ENCODE results near the gene CASR.

Gene CASR

DNA sequence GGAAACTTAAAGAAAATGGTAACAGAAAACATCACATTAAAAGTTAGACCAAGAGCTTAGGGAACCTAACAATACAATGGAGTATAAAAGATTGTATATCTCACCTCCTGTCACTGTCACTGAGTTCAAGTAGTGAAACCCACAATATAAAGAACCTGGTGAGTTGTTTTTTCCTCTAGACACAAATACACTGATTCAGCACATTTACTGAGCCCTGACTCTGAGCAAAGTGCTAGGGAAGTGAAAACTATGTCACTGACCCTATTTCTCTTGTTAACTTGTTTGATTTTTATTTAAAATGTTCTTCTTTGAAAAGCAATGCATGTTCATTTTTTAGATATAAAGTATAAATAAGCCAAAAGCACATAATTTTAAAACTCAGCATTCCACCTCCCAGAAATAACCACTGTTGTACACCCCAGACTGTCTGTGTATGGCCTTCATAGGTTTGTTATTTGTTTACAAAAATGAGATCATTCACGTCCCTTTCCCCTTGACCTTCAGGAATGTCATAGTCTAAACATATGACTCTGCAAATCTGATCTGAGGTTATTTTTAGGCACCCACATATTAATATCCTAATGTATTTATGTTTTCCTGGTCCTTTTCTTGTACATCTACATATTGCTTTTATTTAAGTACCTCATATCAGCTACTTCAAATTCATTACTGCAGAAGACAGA, 72.4 kb downstream of the CASR start:
- no peak for DNase-seq (ENCODE audit: low read depth in 2 of 2, low spot score in 1 of 2)

DNA sequence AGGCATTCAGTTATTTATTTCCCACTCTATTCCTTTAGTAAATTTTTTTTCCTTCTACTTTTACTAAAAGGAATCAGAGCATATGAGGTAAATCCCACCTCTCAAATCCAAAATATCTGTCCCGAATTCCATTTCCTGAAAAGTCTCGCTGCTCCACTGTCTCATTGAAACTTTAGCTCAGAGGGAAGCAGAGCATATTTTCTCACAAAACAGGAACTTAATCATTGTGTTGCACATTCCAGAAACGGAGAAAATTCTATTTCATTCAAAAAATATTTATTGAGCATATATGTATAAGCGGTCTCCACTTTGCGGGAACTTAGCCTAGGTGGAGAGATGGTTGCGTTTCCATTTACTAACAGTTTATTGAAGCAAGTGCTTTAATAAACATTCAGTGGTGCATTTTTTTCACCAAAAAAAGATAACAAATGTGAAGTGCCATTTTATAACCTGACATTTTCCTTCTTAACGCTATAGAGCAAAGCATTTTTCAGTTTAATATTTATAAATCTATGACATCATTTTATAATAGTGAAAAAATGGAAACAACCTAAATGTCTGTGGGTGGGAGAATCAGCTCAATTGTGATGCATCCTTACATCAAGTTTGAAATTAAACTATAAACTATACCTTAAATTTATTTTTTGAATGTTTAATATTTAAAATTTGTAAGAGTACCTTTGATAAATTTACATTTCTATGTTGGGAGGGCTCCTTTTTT, 74.3 kb downstream of the CASR start:
- no peak for DNase-seq (ENCODE audit: low read depth in 2 of 2, low spot score in 1 of 2)

- DNase-seq (ENCODE audit: low read depth in 2 of 2, low spot score in 1 of 2): peak; percentile 5 to 14
Measured at GRCh38 chr3:122258757-122259371, 75.4 kb downstream of the CASR start.

GRCh38 chr3:122260206-122260605, 76.7 kb downstream of the CASR start:
- DNase-seq (ENCODE audit: low read depth in 2 of 2, low spot score in 1 of 2): no peak

GRCh38 chr3:122263058-122263457, 79.6 kb downstream of the CASR start:
- DNase-seq (ENCODE audit: low read depth in 2 of 2, low spot score in 1 of 2): no peak

- no peak for DNase-seq (ENCODE audit: low read depth in 2 of 2, low spot score in 1 of 2)
Measured at GRCh38 chr3:122263974-122264588, 80.6 kb downstream of the CASR start.

DNA sequence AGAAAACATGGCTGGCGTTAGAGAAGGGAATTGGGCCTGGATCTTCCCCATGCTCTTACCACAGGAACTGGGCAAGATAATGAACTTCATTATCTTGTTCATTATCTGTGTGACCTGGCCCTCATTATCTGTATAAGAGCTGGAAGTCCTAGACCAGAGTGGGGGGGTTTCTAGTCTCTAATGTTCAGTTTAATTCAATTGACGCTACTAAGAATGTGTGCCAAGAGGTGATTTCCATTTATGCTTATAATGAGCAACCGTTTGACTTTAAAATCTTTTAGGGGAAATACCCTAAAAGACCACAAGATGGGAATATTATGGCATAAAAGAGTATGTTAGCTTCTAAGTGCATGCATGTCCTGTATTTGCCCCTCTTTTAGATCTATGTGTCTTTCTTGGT, 82.5 kb downstream of the CASR start:
- no peak for DNase-seq (ENCODE audit: low read depth in 2 of 2, low spot score in 1 of 2)

GRCh38 chr3:122268257-122269024, 85.0 kb downstream of the CASR start:
- DNase-seq (ENCODE audit: low read depth in 2 of 2, low spot score in 1 of 2): no peak

DNA sequence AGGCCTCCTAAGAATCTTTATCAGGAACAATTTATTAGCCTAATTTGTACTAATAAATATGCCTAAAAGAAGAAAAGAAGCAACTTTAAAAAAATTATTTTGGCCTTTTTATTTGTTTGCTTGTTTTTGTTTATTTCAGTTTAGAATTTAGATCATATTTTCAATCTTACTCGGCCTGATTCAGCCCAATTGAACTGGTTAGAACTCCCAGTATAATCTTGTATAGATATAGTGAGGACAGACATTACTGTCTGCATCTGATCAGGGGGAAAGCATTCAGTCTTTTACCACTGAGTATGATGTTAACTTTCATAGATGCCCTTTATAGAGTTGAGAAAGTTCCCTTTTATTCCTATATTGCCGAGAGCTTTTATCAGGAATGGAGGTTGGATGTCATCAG, 85.6 kb downstream of the CASR start:
- DNase-seq (ENCODE audit: low read depth in 2 of 2, low spot score in 1 of 2): no peak

DNA sequence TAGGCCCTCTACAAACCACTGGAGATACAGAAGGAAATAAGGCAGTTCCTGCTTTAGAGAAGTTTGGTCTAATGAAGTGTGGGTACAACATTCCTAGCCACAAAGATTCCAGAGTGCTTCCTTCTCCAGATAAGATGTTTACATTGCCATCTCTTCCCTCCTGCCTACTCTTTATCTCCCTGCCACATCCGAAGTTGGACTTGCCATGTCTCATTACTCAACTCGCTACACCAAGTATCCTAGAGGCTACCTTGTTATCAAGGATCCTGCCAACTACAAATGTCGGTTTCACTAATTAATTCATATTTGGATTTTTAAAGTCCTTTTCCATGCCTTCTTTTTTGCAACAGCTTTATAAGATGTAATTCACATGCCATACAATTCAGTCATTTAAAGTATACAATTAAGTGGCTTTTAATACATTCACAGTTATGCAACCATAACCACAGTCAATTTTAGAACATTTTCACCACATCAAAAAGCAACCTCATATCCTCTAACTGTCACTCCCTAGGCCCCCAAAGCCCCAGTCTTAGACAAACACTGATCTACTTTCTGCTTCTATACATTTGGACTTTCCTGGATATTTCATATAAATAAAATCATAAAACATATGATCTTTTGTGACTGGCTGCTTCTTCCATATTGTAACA, 87.9 kb downstream of the CASR start:
- DNase-seq (ENCODE audit: low read depth in 2 of 2, low spot score in 1 of 2): no peak

DNA sequence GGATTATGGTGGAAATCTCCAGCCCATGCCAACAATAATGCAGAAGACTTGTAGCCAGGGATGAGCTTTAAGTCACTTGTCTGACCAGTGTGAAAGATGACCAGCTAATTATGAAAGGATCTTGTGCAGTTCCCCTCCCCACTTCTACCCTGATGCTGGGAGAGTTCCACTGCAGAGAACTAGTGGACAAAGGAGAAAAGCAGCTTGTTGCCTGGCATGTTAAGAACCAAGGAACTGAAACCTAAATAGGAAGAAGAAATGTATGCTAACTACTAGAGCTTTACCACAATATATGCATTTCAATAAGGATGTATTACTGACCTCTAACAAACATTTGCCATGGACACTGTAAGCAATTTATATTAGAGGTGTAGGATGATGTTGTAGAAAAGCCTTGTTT, 89.4 kb downstream of the CASR start:
- no peak for DNase-seq (ENCODE audit: low read depth in 2 of 2, low spot score in 1 of 2)

GRCh38 chr3:122273498-122273897, 90.0 kb downstream of the CASR start:
- no peak for DNase-seq (ENCODE audit: low read depth in 2 of 2, low spot score in 1 of 2)

- no peak for DNase-seq (ENCODE audit: low read depth in 2 of 2, low spot score in 1 of 2)
Measured at GRCh38 chr3:122281891-122282290, 98.4 kb downstream of the CASR start.

- DNase-seq (ENCODE audit: low read depth in 2 of 2, low spot score in 1 of 2): no peak
Measured at GRCh38 chr3:122283796-122284445, 100.5 kb downstream of the CASR start.

GRCh38 chr3:122284486-122284885, 101.0 kb downstream of the CASR start:
- no peak for DNase-seq (ENCODE audit: low read depth in 2 of 2, low spot score in 1 of 2)

- DNase-seq (ENCODE audit: low read depth in 2 of 2, low spot score in 1 of 2): no peak
Measured at GRCh38 chr3:122294359-122294758, 110.9 kb downstream of the CASR start.

DNA sequence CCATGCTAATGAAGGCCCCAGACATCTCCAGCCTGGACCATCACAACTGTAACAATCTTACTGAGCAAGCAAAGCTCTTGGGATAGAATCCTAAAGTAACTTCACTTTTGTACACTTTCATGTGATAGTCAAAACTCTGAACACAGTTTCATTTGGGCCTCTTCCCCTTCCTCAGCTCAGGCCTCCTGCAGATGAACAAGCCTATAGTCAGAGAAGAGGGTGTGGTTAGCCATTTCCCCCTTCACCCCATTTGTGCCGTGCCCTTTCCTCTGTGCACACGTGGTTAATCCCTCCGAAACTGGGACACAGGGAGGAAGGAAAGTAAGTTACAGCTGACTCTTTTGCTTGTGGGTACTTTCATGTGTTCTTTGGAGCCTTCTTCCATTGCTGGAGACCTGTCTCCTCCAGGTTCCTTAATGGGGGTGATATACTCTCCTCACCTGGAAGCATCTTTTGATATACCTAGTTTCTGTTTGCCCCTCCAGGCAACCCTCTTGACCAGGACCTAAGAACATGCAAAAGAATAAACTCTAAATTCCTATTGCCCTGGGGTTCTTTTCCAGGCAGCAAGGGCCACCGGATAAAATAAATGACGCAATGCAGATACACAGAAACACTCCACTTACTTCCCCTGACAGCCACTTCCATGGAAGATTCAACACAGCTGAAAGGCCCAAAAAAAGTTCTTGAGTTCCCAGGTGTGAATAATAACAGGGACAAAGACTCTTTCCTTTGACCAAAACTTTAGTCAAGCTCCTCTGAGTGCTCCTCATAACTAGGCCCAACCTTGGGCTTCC, 112.0 kb downstream of the CASR start:
- DNase-seq (ENCODE audit: low read depth in 2 of 2, low spot score in 1 of 2): no peak

DNA sequence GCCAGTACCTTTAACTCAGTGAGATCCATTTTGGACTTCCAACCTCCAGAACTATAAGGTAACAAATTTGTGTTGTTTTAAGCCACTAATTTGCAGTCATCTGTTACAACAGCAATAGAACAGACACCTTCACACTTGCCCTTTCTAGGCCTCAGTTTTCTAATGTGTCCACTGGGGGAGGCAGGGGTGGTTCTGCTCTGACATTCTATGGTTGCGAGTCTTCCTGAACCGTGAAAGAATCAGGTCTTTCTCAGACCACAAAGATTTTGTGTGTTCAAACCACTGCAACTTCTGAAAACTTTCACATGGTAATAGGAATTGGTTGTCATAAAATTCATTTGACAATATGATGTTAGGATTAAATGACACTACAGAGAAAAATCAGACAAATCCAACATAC, 114.8 kb downstream of the CASR start:
- DNase-seq (ENCODE audit: low read depth in 2 of 2, low spot score in 1 of 2): no peak

DNA sequence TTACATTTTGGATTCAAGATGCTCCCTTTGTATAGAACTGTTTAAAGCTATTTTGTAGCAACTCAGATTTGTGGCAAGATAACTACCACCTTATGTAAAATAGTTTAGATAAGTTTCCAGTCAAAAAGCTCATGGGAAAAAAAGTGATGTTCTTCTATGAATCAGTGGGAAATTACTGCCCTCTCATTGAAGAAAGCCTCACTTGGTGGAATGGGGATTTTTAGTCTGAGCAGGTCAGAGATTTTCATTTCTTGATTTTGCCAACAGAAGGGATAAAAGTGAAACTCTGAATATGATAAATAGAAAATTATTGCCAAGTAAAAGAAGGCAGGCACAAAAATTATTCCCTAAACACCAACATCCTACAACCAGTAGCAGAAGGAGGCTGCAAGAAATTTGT, 115.7 kb downstream of the CASR start:
- DNase-seq (ENCODE audit: low read depth in 2 of 2, low spot score in 1 of 2): no peak
